GM21381 (cell line): ENCODE results near the gene PAFAH1B1.

ENCODE experiments used
- ATAC-seq: cut with Tn5 transposase; IDR thresholded peaks from one replicate; pipeline ENCODE4 v1.9.1; 2021; ENCODE audit warnings: mild to moderate bottlenecking, moderate library complexity; ENCODE audit not compliant: unreplicated experiment

The PAFAH1B1 gene

DNA sequence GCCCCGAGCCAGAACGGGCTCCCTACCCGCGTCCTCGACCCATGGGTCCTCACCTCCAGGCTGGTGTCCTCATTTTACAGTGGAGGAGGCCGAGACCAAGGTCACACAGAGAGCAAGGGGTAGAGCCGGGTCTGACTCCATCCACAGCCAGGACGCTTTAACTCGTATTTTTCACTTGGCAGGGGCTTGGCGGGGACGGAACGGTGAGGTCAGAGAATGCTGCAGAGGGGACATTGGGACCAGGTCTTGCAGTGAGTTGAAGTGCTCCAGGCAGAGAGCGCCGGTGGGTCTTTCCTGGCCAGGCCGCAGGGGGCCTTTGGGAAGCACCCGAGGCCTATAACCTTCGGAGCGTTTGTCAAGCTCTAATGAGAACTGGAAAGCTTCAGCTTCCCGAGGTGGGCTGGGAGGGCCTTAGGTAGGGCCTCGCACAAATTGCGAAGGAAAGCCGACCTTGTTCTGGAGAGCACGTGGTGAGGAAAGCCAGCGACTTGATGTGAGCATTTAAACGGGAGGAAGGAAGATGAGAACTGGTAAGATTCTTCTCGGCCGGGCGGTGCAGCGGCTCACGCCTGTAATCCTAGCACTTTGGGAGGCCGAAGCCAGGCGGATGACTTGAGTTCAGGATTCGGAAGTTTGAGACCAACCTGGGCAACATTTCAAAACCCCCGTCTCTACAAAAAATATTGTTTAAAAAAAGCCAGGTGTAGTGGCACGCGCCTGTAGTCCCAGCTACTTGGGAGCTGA is 119.0 kb downstream of the PAFAH1B1 start:
- no peak for ATAC-seq

- no peak for ATAC-seq
Observed at GRCh38 chr17:2713881-2714280, 120.4 kb downstream of the PAFAH1B1 start.

DNA sequence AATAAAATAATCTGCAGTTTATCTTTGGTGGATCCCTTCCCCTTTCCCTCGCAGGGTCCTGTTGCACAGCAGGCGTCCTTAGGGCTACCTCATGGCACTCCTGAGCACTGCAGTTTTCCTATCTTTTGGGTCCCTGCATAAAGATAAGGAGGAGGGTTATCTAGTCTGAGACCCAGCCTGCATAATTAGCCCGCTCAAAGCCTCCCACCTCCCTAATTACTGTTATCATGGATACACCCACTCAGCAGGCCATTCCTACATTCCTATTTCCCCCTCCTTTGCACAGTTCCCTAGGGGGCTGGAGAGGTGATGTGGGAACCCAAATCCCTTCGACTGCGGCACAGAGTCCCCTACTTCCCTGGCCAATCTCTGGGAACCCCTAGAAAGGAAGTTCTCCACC is 123.2 kb downstream of the PAFAH1B1 start:
- no peak for ATAC-seq

GRCh38 chr17:2718150-2718938 is 124.9 kb downstream of the PAFAH1B1 start:
- no peak for ATAC-seq

GRCh38 chr17:2719861-2720260 is 126.4 kb downstream of the PAFAH1B1 start:
- no peak for ATAC-seq

- ATAC-seq = no peak
Observed at GRCh38 chr17:2721603-2722002, 128.1 kb downstream of the PAFAH1B1 start.

DNA sequence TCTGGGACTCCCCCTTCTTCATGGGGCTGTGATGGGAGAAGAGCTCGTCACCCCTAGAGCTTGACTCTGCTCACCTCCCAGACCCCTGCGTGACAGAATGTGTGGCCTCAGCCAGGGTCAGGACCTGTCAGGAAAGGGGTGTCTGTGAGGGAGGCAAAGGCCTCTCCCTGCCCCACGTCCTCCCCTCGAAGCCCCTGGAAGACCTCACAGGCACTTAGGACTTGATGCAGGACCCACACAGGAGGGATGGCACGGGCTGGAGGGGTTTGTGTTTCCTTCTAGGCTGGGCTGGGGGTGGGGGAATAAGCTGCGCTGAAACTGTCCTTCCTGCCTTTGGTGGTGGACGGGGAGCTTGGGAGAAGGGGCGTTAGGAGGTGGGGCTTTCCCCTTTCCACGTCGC is 129.2 kb downstream of the PAFAH1B1 start:
- ATAC-seq = no peak

- no peak for ATAC-seq
Observed at GRCh38 chr17:2723505-2723996, 130.1 kb downstream of the PAFAH1B1 start.

GRCh38 chr17:2723997-2724783 is 130.7 kb downstream of the PAFAH1B1 start:
- ATAC-seq = no peak

- ATAC-seq = no peak
Observed at GRCh38 chr17:2724784-2725164, 131.3 kb downstream of the PAFAH1B1 start.

GRCh38 chr17:2730764-2731353 is 137.4 kb downstream of the PAFAH1B1 start:
- no peak for ATAC-seq

DNA sequence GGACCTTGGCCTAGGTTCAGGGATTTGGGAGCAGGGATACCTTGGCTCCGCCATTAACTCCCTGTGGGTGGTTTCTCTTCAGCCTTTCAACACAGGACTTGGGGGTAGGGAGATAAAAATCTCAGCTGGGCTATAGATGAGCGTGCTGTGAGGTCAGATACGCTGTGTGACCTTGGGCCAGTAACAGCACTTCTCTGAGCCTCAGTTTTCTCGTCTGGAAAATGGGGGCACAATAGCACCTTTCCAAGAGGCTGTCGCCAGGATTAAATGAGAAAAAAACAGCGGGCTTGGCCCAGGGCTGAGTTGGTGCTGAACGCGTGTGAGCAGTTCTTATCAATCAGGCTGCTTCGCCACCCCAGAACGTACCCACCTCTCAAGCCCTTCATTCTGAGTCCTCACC is 138.4 kb downstream of the PAFAH1B1 start:
- no peak for ATAC-seq

GRCh38 chr17:2734939-2735338 is 141.5 kb downstream of the PAFAH1B1 start:
- ATAC-seq = no peak
